ENCODE data around the gene KIF25. TPM values are rescaled to one million over a fixed set of nuclear protein-coding genes. Genes with fewer than 3 reads are reported as not detected.
"Not testable (repeated sequence)": the region's sequence is repeated elsewhere in the genome, so short reads cannot be mapped to it uniquely, and the experiment has no call there.

KIF25 gene
- total and polyA plus RNA-seq, 3 experiments from 2014 or later = not detected

DNA sequence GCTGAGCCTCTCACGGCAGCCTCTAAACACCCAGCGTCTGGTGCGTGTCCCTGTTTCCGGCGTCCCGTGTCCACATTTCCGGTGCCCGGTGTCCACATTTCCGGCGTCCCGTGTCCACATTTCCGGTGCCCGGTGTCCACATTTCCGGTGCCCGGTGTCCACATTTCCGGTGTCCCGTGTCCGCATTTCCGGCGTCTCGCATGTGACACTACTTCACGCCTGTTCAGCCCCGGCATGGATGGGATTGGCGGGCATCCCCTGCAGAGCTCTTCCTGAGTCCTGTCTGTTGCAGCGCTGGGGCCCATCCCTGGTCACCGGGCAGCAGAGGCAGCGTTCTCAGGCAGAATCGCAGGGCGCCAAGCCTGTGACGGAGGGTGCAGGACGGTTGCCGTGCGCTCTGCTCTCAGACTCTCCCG is 78.3 kb downstream of the KIF25 start:
- Mint-ChIP-seq H3K4me1 (no peaks in the 10 kb centered on the region), H3K9me3 (no peaks in the 10 kb centered on the region), H3K36me3 (no peaks in the 10 kb centered on the region), H3K4me3 (no peak overlapping the region), H3K27me3 (peaks cover 0 to 1% of the 10 kb centered on the region in 2 donors), H3K27ac (no peak overlapping the region)
- H3K27ac ChIP-seq (ENCODE audit: low read depth, low read length) = no peak overlapping the region
- ChIA-PET POLR2A (no interaction called here), CTCF (no interaction called here)
- no peaks in the 10 kb centered on the region for H3K4me1 ChIP-seq (ENCODE audit: insufficient read depth, low read length)
- no peaks in the 10 kb centered on the region for H3K27me3 ChIP-seq (ENCODE audit: insufficient read depth, low read length, poor library complexity, severe bottlenecking)
- H3K9me3 ChIP-seq (ENCODE audit: low read length) = no peaks in the 10 kb centered on the region
- H3K36me3 ChIP-seq (ENCODE audit: insufficient read depth, low read length) = no peaks in the 10 kb centered on the region
- no peak for DNase-seq
- H3K4me3 ChIP-seq (ENCODE audit: low read length) = no peak overlapping the region

DNA sequence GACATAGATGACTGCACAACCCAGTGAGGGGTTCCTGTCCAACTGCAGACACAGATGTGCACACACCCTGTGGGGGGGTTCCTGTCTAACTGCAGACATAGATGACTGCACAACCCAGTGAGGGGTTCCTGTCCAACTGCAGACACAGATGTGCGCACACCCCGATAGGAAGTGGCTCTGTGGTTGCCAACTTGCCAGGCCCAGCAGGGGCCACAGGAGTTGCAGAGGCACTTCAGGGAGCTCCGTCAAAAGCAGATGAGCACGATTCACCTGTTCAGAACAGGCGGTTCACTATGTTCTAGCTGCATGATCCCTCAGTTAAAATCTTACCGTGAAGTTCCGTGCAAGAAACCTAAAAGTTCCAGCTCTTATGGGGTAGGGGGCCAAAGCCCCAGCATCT is 79.9 kb downstream of the KIF25 start:
- POLR2A ChIA-PET, CTCF ChIA-PET, H3K27ac Mint-ChIP-seq: not testable (repeated sequence)

DNA sequence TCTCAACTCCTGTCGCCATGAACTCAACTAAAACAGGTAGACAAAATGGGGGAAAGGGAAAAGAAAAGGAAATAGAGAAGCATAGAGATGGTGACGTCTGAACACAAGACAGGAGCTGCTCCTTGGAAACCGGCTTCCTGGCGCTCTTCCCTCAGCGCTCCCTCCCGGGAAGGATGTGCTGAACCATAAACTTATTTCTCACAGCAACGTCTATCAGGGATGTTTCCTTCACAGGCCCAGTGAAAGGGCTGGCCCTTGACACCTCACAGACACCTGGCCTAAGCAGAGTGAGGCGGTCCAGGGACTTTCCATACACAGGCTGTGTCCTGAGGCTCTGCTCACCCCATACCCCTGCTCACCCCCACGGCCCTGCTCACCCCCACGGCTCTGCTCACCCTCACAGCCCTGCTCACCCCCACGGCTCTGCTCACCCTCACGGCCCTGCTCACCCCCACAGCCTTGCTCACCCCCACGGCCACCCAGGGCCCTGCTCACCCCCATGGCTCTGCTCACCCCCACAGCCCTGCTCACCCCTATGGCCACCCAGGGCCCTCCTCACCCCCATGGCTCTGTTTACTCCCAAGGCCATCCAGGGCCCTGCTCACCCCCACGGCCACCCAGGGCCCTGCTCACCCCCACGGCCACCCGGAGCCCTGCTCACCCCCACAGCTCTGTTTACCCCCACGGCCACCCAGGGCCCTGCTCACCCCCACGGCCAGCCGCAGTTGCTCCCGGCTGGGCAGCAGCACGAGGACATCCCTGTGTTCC is 80.9 kb downstream of the KIF25 start:
- H3K9me3 Mint-ChIP-seq = no peaks in the 10 kb centered on the region
- ChIA-PET CTCF (no interaction called here), POLR2A (no interaction called here)
- no peak overlapping the region for H3K4me3 ChIP-seq (ENCODE audit: low read length)
- H3K4me1 ChIP-seq (ENCODE audit: insufficient read depth, low read length) = no peaks in the 10 kb centered on the region
- H3K9me3 ChIP-seq (ENCODE audit: low read length) = no peaks in the 10 kb centered on the region
- no peak overlapping the region for H3K4me3 Mint-ChIP-seq
- no peaks in the 10 kb centered on the region for H3K36me3 Mint-ChIP-seq
- H3K27me3 Mint-ChIP-seq = no peaks in the 10 kb centered on the region
- no peak overlapping the region for H3K27ac ChIP-seq (ENCODE audit: low read depth, low read length)
- no peaks in the 10 kb centered on the region for H3K4me1 Mint-ChIP-seq
- H3K27me3 ChIP-seq (ENCODE audit: insufficient read depth, low read length, poor library complexity, severe bottlenecking) = no peaks in the 10 kb centered on the region
- no peak for DNase-seq
- no peak overlapping the region for H3K27ac Mint-ChIP-seq
- H3K36me3 ChIP-seq (ENCODE audit: insufficient read depth, low read length) = no peaks in the 10 kb centered on the region

More for the DNA sequence above, 79.9 kb downstream of the KIF25 start:
- not testable (repeated sequence) for H3K36me3 ChIP-seq (ENCODE audit: insufficient read depth, low read length); DNase-seq; H3K4me3 Mint-ChIP-seq; H3K9me3 Mint-ChIP-seq; H3K27me3 ChIP-seq (ENCODE audit: insufficient read depth, low read length, poor library complexity, severe bottlenecking); H3K36me3 Mint-ChIP-seq; H3K4me1 Mint-ChIP-seq; H3K4me3 ChIP-seq (ENCODE audit: low read length); H3K27ac ChIP-seq (ENCODE audit: low read depth, low read length); H3K27me3 Mint-ChIP-seq; H3K9me3 ChIP-seq (ENCODE audit: low read length); H3K4me1 ChIP-seq (ENCODE audit: insufficient read depth, low read length)

DNA sequence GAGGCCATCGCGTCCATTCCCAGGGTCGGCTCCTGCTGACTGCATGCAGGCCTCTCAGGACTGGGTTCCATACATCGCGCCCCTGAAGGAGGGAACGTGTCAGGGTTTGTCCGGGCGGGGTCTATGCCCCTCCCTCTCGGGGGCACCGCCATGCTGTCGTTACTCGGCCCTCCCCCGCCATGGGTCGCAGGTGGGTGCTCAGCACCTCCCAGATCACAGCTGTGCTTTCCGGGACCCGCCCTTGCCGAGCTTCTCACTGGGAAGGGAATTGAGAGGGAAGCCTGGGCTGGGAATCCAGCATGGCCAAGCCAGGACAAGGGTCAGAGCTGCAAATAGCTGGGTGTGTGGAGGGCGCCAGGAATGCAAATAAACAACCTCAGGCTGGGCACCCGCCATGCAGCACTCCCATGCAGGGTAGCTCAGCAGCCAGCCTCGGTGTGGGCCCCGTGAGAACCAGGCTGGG is 81.5 kb downstream of the KIF25 start, which contains the start of gene FRMD1:
Gene FRMD1 (minus strand): TSS at position 270 of the 463 bp plus-strand sequence. CDS start 118 bp downstream, at position 152.
- no peaks in the 10 kb centered on the region for H3K4me1 ChIP-seq (ENCODE audit: insufficient read depth, low read length)
- CTCF ChIA-PET = no interaction called here

DNA sequence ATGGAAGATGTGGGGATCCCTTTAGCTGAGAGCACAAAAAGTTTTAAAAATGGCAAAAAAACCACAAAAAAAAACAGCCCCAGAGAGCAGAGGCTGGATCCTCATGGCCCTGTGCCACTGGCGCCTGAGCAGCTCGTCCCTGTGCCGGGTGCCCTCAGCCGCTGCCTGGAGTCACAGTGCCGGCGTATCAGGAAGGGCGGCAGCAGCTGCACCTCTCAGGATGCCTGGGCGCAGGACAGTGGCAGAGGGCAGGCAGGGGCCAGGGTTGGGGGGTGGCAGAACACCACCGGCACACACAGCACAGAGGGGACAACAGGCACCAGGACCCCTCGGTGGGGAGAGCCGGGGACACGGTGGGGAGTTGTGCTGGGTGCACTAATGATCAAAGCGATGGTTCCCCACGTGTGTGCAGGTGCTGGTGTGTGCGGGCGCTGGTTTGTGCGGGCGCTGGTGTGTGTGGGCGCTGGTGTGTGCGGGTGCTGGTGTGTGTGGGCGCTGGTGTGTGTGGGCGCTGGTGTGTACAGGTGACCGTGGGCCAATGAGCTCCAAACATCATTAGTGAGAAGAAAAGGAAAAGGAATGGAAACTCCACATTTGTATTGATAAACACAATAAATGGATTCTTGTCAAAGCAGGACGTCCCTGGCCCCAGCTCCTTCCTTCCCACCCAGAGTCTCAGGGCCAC is 83.1 kb downstream of the KIF25 start:
- H3K9me3 Mint-ChIP-seq = no peaks in the 10 kb centered on the region
- no peaks in the 10 kb centered on the region for H3K36me3 ChIP-seq (ENCODE audit: insufficient read depth, low read length)
- no peak overlapping the region for H3K27ac Mint-ChIP-seq

More for the DNA sequence above, 81.5 kb downstream of the KIF25 start, which contains the start of gene FRMD1:
- DNase-seq = no peak
- no peak within 1 kb of the TSS for H3K27ac Mint-ChIP-seq
- Histone ChIP-seq H3K9me3 (ENCODE audit: low read length) (no peaks in the 10 kb centered on the region), H3K27me3 (ENCODE audit: insufficient read depth, low read length, poor library complexity, severe bottlenecking) (no peaks in the 10 kb centered on the region), H3K27ac (ENCODE audit: low read depth, low read length) (no peak within 1 kb of the TSS), H3K4me3 (ENCODE audit: low read length) (no peak within 1 kb of the TSS), H3K36me3 (ENCODE audit: insufficient read depth, low read length) (no peaks in the 10 kb centered on the region)
- no peaks in the 10 kb centered on the region for H3K4me1 Mint-ChIP-seq
- POLR2A ChIA-PET = no interaction called here
- no peak within 1 kb of the TSS for H3K4me3 Mint-ChIP-seq
- H3K36me3 Mint-ChIP-seq = no peaks in the 10 kb centered on the region
- H3K9me3 Mint-ChIP-seq = no peaks in the 10 kb centered on the region
- no peaks in the 10 kb centered on the region for H3K27me3 Mint-ChIP-seq

DNA sequence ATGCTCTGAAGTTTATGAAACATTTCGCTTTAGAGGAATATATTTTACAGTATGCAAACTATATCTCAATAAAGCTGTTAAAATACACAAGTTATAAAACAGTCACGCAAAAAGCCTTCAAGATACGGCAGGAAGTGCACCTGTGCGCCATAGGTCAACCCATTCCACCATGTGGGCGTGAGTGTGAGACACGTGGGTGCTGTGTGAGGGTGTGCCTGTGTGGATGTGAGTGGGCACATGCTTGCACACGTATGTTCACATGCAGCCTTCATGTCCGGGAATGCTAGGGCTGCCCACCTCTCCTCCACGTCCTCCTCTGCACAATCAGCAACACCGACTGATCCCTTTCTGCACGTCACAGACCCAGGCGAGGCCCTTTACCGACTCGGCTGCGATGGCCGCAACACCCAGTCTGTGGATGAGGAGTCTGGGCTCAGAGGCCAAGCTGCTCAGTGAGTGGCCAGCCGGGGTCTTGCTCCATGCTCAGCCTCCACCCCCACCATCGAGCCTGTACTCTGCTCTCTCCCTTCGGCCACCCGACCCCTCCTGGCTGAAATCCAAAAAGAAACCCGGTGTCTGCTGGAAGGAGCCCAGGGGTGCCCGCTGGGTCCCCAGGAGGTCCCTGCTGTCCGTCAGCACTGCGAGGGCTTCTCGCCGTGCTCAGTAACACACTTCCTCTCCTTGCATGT is 84.5 kb downstream of the KIF25 start:
- no peaks in the 10 kb centered on the region for H3K4me1 Mint-ChIP-seq
- H3K27ac Mint-ChIP-seq = no peak overlapping the region
- Histone ChIP-seq H3K36me3 (ENCODE audit: insufficient read depth, low read length) (no peaks in the 10 kb centered on the region), H3K27ac (ENCODE audit: low read depth, low read length) (no peak overlapping the region), H3K9me3 (ENCODE audit: low read length) (no peaks in the 10 kb centered on the region), H3K4me1 (ENCODE audit: insufficient read depth, low read length) (no peaks in the 10 kb centered on the region), H3K4me3 (ENCODE audit: low read length) (no peak overlapping the region), H3K27me3 (ENCODE audit: insufficient read depth, low read length, poor library complexity, severe bottlenecking) (no peaks in the 10 kb centered on the region)
- no peak overlapping the region for H3K4me3 Mint-ChIP-seq
- no peak for DNase-seq
- peaks cover 0 to under 1% of the 10 kb centered on the region in 2 donors for H3K27me3 Mint-ChIP-seq
- CTCF ChIA-PET = no interaction called here
- H3K36me3 Mint-ChIP-seq = no peaks in the 10 kb centered on the region
- H3K9me3 Mint-ChIP-seq = no peaks in the 10 kb centered on the region
- POLR2A ChIA-PET = no interaction called here

More for the DNA sequence above, 83.1 kb downstream of the KIF25 start:
- Histone ChIP-seq H3K4me1 (ENCODE audit: insufficient read depth, low read length) (no peaks in the 10 kb centered on the region), H3K27me3 (ENCODE audit: insufficient read depth, low read length, poor library complexity, severe bottlenecking) (no peaks in the 10 kb centered on the region), H3K27ac (ENCODE audit: low read depth, low read length) (no peak overlapping the region), H3K4me3 (ENCODE audit: low read length) (no peak overlapping the region), H3K9me3 (ENCODE audit: low read length) (no peaks in the 10 kb centered on the region)
- POLR2A ChIA-PET = no interaction called here
- CTCF ChIA-PET = no interaction called here
- no peak for DNase-seq
- Mint-ChIP-seq H3K27me3 (no peaks in the 10 kb centered on the region), H3K4me3 (no peak overlapping the region), H3K36me3 (no peaks in the 10 kb centered on the region), H3K4me1 (no peaks in the 10 kb centered on the region)

DNA sequence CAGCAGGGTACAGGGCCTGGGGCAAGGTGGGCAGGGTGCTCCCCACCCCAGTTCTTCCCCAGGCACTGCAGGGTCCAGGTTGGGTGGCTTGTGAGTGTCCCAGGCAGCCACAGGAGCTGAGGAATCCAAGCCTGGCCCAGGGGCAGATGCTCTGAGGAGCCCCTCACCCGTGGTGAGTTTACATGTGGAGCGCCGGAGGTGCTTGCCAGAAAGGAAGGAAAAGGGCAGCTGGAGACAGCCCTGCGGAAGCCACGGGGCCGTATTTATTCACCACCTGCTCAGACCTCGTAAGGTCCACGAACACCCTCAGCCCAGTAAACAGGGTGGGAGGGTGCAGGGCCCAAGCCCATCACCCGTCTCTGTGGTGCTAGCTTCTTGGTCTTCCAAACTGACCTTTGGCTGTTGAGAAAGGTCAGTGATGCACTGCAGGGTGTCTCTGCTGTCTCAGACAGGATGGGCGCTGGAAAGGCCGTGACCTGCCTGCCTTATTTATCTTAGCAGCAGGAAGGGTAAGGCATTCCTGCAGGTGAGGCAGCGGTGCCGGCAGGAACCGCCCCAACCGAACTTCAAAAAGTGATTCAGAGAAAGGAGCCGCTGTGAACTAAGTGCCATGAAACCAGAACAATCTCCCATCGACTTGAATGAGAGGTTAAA is 85.5 kb downstream of the KIF25 start:
- no peak overlapping the region for H3K4me3 Mint-ChIP-seq
- CTCF ChIA-PET = no interaction called here

DNA sequence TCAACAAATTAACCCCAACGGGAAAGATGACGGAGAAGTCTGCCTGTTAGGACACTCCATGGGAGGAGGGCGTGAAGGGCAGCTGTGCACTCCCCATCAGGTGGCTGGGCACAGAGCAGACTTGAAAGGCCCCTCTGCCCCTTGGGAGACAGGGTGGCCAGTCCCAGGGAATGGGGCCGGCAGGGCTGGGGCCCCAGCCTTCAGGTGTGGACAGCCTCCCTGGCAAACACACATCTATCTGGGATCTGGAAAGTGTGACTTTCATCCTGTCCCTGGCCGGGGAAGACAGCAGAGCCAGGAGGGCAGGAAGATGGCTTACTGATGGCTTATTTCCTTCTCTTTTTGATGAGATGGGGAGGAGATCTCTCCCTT is 86.0 kb downstream of the KIF25 start:
- Histone ChIP-seq H3K36me3 (ENCODE audit: insufficient read depth, low read length) (no peaks in the 10 kb centered on the region), H3K4me1 (ENCODE audit: insufficient read depth, low read length) (no peaks in the 10 kb centered on the region), H3K27ac (ENCODE audit: low read depth, low read length) (no peak overlapping the region), H3K27me3 (ENCODE audit: insufficient read depth, low read length, poor library complexity, severe bottlenecking) (no peaks in the 10 kb centered on the region), H3K4me3 (ENCODE audit: low read length) (no peak overlapping the region), H3K9me3 (ENCODE audit: low read length) (no peaks in the 10 kb centered on the region)
- H3K27ac Mint-ChIP-seq = no peak overlapping the region
- no peaks in the 10 kb centered on the region for H3K9me3 Mint-ChIP-seq
- ChIA-PET CTCF (no interaction called here), POLR2A (no interaction called here)
- no peak for DNase-seq
- H3K4me3 Mint-ChIP-seq = no peak overlapping the region
- peaks cover 0 to 3% of the 10 kb centered on the region in 2 donors for H3K27me3 Mint-ChIP-seq
- no peaks in the 10 kb centered on the region for H3K4me1 Mint-ChIP-seq
- H3K36me3 Mint-ChIP-seq = no peaks in the 10 kb centered on the region

More for the DNA sequence above, 85.5 kb downstream of the KIF25 start:
- Mint-ChIP-seq H3K9me3 (no peaks in the 10 kb centered on the region), H3K27ac (no peak overlapping the region), H3K36me3 (no peaks in the 10 kb centered on the region), H3K4me1 (no peaks in the 10 kb centered on the region), H3K27me3 (peaks cover 0 to 3% of the 10 kb centered on the region in 2 donors)
- no peak for DNase-seq
- Histone ChIP-seq H3K27me3 (ENCODE audit: insufficient read depth, low read length, poor library complexity, severe bottlenecking) (no peaks in the 10 kb centered on the region), H3K4me3 (ENCODE audit: low read length) (no peak overlapping the region), H3K36me3 (ENCODE audit: insufficient read depth, low read length) (no peaks in the 10 kb centered on the region), H3K27ac (ENCODE audit: low read depth, low read length) (no peak overlapping the region), H3K4me1 (ENCODE audit: insufficient read depth, low read length) (no peaks in the 10 kb centered on the region), H3K9me3 (ENCODE audit: low read length) (no peaks in the 10 kb centered on the region)
- POLR2A ChIA-PET = no interaction called here
